ENCODE measurements around the gene COG7.
A peak's percentile ranks its signal among the peaks of the same experiment; 100 is the strongest.
"Not testable (repeated sequence)": the region's sequence is repeated elsewhere in the genome, so short reads cannot be mapped to it uniquely, and the experiment has no call there.

The COG7 gene

DNA sequence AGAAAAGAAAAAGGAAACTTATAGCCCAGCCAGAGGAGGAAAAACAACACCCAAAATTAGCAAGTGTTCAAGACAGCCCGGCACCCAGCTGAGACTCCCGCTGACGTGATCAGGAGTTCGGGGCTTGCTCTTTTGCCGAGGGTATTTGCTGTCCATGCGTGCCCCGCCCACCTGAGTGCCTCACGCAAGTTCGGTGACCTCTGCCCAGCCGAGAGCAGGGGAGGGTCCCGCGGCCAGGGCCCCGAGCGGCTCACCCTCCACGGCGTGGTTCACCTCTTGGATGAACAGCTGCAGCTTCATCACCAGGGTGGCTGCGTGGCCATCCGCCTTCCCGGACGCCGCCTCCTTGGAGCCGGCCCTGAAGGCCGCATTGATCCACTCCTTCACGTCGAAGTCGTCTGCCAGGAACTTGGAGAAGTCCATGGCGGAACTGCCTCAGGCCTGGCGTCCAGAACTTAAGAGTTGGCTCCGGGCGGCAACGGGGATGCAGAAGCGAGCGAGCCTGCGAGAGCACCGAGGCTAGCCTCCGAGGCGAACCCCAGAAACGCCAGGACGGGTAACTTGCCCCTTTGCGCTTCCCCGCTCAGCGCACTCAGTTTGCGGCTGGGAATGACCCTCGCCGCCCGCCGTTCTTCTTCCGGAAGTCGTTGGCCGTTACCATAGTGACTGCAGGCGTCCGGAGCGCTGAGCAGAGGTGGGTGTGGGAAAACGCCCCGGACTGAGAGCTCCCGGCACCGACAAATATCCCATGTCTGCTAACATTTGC is at the start of gene COG7:
TSS of gene COG7 (minus strand) at position 618 of the 766 bp plus-strand sequence. CDS start at position 423, 195 bp downstream.
- peak; percentile 50 to 77 for DNase-seq (ENCODE audit: low read depth in 2 of 2)

DNA sequence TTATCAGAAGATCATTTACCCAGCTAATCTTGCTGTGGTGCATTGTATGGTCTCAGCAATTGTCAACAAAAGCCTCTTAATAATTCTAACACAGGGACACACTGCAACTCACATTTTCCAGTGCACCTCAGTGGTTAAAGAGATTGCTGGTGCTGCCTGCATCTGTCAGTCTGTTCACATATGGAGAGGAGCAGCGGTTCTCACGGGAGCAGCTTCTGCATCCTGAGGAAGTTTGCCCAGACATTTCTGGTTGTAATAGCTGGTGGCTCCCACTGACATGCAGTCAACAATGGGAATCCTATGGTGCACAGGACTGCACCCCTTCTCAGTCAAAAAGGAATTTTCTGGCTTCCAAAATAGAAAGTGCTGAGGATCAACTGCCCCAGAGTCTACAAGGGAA is 49.5 kb upstream of the COG7 start:
- DNase-seq (ENCODE audit: low read depth in 2 of 2): no peak

DNA sequence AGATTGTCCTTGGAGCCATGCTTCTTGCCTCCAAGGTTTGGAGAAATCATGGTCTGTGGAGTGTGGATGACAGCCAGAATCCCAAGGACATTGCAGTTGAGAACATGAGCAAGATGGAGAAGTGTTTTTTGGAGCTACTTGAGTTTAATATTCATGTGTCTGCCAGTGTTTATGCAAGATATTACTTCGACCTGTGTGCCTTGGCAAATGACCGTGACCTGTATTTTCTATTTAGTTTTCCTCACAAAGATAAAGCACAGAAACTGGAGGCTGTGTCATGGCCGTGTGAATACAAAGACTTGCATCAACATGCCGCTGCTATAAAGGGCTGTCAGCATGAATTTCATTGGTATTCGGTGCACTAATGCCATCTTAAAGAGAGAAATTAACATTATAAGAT is 48.3 kb upstream of the COG7 start:
- no peak for DNase-seq (ENCODE audit: low read depth in 2 of 2)

DNA sequence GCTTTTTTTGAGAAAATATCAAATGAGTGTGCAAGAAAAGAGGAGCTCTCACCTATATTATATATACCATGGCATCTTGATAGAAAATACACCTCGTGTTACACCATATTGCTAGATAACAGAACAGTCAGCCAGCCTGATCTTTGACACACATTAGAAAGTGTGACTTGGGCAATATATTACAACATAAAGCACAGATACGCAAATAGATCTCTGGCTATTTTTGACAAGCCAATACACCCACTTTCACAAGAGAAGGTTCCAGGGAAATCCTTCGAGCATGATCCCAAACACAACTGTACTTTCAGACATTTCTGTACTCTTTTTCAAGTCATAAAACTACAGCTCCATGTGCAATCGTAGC is 47.9 kb upstream of the COG7 start:
- DNase-seq (ENCODE audit: low read depth in 2 of 2): no peak

DNA sequence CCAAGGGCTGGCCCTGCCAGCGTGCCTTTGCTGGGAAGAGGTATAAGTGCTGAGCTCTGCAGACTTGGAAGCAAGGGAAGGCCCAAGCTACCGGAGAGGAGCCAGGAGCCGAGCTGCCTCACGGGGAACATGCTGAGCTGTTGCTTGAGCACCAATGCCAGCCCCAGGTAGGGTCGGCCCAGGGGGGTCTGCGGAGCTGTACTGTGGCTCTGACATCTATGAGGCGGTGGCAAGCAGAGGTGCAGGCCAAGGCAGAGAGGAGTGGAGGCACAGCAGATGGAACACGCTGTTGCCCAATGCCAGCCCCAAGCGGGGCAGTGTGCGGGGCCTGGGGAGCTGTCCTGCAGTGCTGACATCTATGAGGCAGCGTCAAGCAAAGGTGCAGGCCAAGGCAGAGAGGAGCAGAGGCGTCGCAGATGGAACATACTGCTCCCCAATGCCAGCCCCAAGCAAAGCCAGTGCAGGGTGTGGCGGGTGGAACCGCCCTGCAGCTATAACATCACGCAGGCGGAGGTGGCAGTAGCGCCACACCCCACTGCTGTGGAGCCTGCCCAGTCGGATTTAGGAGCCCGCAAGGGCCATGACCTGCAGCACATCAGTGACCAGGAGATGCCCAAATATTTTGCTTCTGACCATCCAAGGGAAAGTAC is 47.3 kb upstream of the COG7 start:
- DNase-seq (ENCODE audit: low read depth in 2 of 2): no peak

DNA sequence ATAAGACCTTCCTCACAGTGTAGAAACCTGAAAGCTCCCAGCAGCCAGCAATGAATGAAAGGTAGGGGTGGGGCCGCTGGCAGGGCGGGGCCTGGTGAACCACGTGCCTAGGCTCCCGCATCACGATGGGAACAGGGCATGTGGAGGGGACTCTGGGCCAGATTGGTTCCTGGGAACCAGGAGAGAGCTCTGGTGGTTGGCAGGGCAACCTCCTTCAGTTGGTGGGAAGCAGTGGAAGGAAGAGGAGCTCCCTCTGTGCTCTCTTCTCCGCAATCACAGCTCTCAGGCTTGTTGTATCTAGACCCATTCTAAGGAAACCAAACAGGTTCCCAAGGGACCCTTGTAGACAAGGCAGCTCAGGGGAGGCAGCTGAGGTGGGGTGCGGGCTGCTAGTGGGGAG is 46.8 kb upstream of the COG7 start:
- DNase-seq (ENCODE audit: low read depth in 2 of 2): no peak

DNA sequence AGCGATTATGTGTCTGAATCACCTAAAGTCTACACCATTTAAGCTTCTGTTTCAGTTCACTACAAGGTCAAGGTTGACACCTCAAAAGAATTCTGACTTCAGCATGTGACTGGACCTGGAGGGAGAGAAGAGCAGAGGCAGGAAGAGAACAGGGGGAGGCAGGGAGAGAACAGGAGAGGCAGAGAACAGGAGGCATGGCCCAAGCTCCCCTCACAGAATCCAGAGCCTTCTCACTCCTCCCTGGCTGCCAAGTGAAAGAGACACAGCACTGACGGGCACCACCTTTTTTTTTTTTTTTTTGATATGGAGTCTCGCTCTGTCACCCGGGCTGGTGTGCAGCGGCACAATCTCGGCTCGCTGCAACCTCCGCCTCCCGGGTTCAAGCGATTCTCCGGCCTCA is 45.9 kb upstream of the COG7 start:
- no peak for DNase-seq (ENCODE audit: low read depth in 2 of 2)

DNA sequence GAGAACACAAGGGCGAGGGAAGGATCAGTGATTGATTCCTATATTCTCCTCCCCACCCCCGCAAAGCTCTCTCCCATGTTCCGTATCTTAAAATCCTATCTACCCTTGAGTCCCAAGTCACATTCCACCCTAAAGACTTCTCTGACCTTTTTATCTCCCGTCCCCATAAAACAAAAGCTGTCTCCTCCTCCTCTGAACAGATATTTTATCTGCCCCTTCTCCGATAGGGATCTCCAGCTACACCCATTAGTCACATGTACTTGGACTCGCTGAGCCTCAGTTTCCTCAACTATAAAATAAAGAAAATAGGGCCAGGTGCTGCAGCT is 44.5 kb upstream of the COG7 start:
- DNase-seq (ENCODE audit: low read depth in 2 of 2): no peak

DNA sequence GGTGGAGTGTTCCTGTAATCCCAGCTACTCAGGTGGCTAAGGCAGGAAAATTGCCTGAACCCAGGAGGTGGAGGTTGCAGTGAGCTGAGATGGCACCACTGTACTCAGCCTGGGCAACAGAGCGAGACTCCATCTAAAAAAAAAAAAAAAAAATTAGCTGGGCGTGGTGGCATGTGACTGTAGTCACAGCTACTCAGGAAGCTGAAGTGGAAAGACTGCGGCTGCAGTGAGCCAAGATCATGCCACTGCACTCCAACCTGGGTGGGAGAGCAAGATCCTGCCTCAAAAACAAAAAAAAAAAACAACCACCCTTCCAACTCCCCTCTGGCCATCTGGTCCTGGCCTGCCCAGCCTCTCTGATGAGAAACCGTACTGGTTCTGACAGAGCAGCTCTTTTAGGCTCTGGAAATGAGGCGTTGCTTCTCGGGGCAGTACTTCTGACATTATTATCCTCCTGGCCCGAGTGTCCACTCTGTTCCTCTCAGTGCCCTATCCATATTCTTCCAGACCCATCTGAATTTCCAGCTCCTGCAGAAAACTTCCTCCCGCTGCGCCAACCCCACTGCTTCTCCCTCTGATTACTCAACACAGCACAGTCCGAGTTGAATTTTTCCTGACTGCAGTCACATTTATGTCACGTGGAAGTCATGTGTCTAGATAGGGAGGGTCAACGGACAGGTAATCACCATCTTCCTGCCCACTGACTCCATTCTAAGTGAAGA is 44.0 kb upstream of the COG7 start:
- DNase-seq (ENCODE audit: low read depth in 2 of 2): no peak

DNA sequence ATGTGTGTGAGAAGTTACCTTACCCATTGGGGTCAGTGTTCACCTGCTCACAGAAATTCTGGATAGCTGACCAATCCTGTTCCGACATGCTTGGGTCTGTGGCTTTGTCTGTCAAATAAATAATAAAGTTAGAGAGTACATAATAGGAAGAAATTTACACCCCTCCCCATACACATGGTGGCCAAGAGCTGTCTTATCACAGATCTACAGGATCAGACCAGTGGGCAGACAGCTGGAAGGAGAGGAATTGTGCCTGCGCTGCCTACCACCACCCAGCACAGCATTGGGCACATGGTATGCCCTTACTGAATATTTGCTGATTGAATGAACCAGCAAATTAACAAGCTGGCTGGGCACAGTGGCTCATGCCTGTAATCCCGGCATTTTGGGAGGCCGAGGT is 42.7 kb upstream of the COG7 start:
- no peak for DNase-seq (ENCODE audit: low read depth in 2 of 2)

DNA sequence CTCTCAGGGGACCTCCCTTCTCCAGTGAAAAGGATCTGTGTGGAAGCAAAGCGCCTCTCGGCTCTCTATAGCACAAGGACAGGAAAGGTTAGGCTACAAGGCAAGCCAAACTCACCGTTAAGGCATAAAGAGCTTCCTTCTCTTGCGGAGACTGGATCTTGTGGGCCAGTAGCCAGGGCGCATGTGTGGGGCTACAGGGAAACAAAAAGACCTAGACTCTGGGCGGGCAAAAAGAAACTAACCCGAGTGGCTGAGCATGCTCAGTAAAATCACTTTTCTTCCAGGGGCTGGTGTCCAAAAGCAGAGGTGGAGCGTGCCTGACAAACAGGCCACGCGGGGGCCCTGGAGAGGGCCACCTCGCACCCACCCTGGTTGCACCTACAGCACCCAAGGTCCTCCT is 41.2 kb upstream of the COG7 start:
- DNase-seq (ENCODE audit: low read depth in 2 of 2): no peak

DNA sequence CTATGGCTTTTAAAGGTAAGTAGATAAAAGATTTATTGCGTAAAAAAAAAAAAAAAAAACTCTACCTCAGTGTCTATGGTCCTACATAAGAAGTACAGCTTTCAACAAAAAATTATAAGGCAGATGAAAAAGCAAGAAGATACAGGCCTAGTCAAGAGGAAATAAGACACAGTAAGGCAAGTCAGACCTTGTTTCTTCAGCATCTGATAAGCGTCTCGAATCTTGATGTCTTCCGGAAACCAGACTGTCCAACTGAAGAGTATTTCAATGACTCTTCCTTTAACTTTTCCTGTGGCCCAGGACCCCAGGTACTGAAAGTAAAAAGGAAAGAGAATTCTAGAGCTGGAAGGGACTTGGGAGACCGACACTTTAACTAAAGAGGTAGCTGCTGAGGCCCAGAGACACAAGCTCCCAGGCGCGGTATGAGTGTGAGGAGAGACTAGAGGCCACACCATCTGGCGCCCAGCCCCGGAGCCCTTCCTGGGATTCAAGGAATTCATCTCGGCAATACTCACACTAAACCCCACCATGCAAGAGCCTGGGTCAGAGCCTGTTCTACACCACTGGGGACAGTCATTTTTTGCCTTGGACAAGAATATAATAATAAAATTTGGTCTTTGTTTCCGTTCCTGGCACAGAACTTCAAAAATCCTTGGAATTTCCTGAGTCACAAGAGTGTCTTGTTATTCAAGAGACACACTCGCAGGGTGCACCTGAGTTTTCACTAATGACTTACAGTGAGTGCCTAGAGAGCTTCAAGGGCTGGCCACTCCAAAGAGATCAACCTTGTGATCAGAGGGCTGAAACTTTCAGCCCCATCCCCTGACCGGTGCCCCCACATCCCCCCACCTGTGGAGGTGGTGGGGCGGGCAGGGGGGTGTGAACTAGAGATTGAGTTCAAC is 38.8 kb upstream of the COG7 start:
- DNase-seq (ENCODE audit: low read depth in 2 of 2): no peak

DNA sequence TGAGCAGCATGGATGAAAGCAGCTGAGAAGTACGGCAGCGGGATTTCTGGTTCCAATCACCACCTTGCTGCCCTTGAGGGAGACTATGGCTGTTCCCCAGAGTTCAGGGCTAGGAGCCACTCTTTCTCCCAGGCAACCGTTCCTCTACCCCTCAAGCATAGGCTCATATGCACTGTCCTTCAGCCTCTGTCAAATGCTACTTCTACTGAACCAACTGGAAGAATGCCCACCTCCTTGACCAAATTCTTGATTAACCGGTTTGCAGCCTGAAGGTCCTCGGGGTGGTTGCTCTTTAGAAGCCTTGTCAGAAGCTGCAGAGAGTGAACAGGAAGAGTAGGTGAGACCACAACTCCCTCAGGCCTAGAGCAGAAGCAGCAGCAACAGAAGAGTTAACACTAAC is 33.5 kb upstream of the COG7 start:
- DNase-seq (ENCODE audit: low read depth in 2 of 2): no peak

DNA sequence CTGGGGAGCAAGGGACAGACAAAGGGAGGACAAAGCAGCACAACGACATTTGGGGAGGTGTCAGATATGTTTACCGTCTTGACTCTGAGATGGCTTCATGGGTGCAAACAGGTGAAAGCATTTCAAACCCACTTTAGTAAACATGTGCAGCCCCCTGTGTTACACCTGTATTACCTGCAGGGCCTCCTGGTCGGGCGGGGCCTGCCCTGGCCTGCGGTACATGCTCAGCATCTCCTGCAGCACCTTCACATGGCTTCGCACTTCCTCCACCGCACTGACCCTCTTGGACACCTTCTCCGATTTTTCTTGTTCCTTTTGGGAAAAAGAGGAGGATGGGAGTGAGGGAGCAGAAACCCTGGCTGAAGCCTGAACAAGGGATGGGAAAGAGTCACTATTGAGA is 32.9 kb upstream of the COG7 start:
- no peak for DNase-seq (ENCODE audit: low read depth in 2 of 2)

DNA sequence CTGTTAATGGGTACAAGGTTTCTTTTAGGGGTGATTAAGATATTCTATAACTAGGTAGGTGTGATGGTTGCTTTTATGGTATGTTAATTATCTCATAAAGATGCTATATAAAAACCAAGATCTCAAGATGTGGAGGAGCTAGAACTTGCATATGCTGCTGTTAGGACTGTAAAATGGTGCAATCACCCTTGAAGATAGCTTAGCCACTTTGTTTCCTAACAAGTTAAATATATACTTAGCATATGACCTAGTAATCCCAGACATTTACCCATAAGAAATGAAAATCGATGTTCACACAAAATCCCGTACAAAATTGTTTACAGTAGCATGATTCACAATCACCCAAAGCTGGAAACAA is 32.2 kb upstream of the COG7 start:
- no peak for DNase-seq (ENCODE audit: low read depth in 2 of 2)

DNA sequence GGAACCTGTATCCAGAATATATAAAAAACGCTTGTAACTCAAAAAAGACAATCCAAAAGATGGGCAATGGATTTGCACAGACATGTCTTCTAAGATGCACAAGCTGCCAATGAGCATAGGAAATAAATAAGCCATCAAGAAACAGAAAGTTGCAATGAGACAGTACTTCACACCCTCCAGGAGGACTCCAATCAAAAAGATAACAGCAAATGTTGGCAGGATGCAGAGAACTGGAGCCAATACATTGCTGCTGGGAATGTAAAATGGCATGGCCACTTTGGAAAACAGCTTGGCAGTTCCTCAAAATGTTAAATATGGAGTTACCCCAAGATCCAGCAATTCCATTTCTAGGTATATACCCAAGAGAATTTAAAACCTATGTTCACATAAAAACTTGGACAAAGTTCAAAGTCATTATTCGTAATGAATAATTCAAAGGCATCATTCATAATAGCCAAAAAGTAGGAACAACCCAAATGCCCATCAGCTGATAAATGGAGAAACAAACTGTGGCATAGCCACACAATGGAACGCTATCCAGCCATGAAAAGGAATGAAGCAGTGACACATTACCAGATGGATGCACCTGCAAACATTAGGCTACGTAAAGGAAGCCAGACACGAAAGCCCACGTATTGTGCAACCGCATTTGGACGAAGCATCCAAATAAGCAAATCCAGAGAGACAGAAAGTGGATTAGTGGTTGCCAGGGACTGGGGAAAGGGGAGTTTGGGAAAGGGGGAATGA is 31.7 kb upstream of the COG7 start:
- no peak for DNase-seq (ENCODE audit: low read depth in 2 of 2)

DNA sequence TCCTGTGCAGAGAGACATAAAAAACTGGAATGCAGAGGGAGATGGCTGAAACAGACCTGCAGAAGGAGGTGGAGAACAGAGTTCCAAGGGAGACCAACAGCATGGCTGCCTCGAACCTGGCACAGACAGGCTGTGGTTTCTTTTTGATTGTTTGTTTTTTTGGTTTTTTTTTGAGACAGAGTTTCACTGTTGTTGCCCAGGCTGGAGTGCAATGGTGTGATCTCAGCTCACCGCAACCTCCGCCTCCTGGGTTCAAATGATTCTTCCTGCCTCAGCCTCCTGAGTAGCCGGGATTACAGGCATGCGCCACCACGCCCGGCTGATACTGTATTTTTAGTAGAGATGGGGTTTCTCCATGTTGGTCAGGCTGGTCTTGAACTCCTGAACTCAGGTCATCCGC is 30.5 kb upstream of the COG7 start:
- not testable (repeated sequence) for DNase-seq (ENCODE audit: low read depth in 2 of 2)

DNA sequence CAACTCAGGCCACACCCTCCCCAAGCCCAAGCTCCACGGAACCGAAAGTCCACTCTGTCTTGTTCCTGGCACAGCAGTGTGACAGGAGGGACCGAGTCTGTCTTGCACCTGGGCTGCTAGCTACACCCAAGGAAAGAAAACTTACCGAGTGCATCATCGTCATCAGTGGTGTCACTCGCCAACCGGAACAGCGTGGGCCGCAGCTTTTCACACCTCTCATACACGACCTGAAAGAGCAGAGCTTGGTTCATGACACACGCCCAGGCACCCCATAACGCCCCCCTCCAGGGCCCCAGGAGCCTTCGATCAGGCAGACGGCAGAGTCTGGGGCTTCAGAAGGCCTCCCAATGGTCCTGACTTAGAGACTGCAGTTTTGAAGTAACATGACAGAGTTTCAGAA is 29.8 kb upstream of the COG7 start:
- no peak for DNase-seq (ENCODE audit: low read depth in 2 of 2)

DNA sequence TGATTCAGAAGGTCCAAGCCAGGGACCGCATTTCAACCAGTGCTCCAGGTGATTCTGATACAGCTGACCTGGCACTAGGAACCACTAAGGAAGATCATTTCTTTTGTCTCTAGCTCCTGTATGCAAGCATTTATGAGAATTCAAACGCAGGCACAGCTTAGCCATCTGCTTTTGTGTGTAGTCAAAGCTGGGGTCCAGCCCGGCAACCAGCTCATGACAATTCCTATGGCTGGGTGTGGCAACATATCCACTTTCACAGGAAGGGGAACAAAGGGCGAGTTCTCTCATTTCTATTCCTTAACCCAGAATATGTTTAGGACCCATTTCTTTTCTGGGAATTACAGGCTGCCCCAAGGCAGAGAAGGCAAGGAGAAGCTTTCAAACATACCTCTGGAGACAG is 27.3 kb upstream of the COG7 start:
- DNase-seq (ENCODE audit: low read depth in 2 of 2): no peak

DNA sequence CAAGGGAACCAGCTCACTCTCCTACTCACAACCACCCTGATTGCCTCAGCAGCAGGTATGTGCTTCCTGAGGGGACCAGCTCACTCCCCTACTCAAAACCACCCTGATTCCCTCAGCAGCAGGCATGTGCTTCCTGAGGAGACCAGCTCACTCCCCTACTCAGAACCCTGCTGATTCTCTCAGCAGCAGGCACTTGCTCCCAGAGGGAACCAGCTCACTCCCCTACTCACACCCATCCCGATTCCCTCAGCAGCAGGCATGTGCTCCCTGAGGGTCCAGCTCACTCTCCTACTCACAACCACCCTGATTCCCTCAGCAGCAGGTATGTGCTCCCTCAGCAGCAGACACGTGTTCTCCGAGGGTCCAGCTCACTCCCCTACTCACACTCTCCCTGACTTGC is 26.1 kb upstream of the COG7 start:
- DNase-seq (ENCODE audit: low read depth in 2 of 2): no peak

DNA sequence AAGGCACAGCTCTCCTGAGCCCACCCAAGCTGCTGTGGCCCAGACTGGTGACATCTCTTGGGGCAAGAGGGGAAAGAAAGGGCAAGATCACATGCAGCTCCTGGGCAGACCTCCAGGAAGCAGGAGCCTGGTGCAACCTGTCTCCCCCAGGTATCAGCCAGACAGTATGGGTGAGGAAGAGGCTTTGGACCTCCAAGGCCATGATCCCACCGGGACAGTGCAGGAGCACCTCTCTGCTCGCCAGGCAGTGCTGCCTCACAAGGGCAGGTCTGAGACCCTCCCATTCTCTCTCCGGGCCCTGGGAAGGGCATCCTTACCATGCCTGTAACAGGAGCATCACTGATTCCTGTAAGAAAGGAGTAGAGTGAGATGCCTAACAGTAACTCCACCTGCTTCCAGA is 25.6 kb upstream of the COG7 start:
- no peak for DNase-seq (ENCODE audit: low read depth in 2 of 2)

DNA sequence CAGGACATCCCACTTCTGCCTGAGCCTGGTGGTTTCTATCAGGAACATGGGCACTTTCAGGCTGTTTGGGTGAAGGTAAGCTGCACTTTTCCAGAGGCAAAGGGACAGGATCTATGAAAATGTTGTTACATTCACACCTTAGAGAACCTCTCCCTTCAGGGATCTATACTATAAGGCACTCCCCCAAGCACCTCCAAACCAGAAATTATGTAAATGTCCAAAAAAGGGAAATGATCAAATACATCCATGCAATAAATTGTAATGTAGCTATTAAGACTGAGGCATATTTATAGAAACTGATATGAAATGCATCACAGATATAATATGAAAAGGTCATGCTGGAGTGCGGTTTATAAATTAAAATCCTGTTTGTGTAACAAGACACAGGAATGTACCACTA is 23.3 kb upstream of the COG7 start:
- DNase-seq (ENCODE audit: low read depth in 2 of 2): no peak

Measured in stimulated activated CD4-positive, alpha-beta T cell treated with anti-CD3 and anti-CD28 coated beads, Interleukin-1b, Interleukin-23, amount 100 ng/mL, for 1 hour (primary cell).